Activated T-helper 17 cell treated with anti-CD3 and anti-CD28 coated beads, Interleukin-2, amount 50 U/mL, for 72 hours (primary cell): ENCODE measurements around the gene APCDD1. TPM values are rescaled to one million over a fixed set of nuclear protein-coding genes. Genes with fewer than 3 reads are reported as not detected.
"Not testable (repeated sequence)": the region's sequence is repeated elsewhere in the genome, so short reads cannot be mapped to it uniquely, and the experiment has no call there.

Experiments
- ATAC-seq: fragments of 150-1000 bp; cut with Tn5 transposase; replicated peaks from 2 replicates; pipeline ENCODE4 v1.10.0; 2021; ENCODE audit warnings: mild to moderate bottlenecking, moderate library complexity
- H3K27ac Mint-ChIP-seq: one replicate; pipeline ENCODE4 v1.8.0; 2022; ENCODE audit warnings: mixed read lengths
- H3K27me3 Mint-ChIP-seq: one replicate; pipeline ENCODE4 v1.8.0; 2022; ENCODE audit warnings: mixed read lengths
- H3K36me3 Mint-ChIP-seq: one replicate; pipeline ENCODE4 v1.8.0; 2022; ENCODE audit warnings: low read depth, mild to moderate bottlenecking, mixed read lengths
- H3K4me1 Mint-ChIP-seq: one replicate; pipeline ENCODE4 v1.8.0; 2022; ENCODE audit warnings: mixed read lengths
- H3K4me3 Mint-ChIP-seq: one replicate; pipeline ENCODE4 v1.8.0; 2022; ENCODE audit warnings: mild to moderate bottlenecking, mixed read lengths
- H3K9me3 Mint-ChIP-seq: one replicate; pipeline ENCODE4 v1.8.0; 2022; ENCODE audit warnings: mixed read lengths
- total RNA-seq, 2 donors: library from RNA; stranded (reverse); gene quantifications; one replicate each; pipeline ENCODE4 v1.2.3, GENCODE V29; 2022

Gene APCDD1
- total RNA-seq, 2 donors from 2014 or later = not detected

DNA sequence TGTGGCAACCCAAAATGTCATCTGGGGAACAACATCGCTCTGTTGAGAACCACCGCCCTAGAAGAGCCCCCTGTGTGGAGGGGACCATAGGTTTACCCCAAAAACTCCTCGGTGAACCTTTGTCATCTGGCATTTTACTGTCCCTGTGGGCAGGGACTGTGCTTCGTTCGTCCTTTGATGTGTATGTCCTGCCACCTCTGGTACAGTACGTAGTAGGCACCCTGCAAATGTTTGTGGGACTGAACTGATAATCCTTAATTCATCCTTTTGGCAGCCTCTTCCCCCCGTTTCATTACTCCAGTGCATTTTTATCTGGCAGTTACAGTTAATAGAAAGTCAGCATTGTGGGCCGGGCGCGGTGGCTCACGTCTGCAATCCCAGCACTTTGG, 72.1 kb downstream of the APCDD1 start:
- ATAC-seq = no peak

DNA sequence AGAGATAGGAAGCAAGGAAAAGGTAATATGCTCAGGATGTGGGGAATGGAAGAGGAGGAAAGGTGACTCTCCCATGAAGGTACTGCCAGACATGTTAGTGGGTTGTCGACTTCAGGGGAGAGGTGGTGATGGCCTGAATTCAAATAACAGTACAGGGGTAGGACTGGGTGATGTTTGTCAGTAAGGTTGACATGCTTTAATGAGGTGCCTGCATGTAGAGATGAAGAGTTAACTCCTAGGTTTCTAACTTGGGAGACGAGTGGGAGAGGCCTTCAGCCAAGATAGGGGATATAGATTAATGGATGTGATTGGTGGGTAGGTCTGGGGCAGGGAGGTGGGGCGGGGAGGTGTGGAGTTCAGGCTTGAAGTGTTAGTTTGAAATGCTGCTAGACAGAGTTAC, 74.0 kb downstream of the APCDD1 start:
- Mint-ChIP-seq H3K4me1 (peaks cover 41% of the 10 kb centered on the region), H3K27me3 (no peaks in the 10 kb centered on the region), H3K9me3 (no peaks in the 10 kb centered on the region), H3K27ac (peak overlapping the region; percentile 97), H3K36me3 (peaks cover 28% of the 10 kb centered on the region), H3K4me3 (peak overlapping the region; percentile 82)
- ATAC-seq = no peak

More for the DNA sequence above, 72.1 kb downstream of the APCDD1 start:
- Mint-ChIP-seq H3K27me3 (no peaks in the 10 kb centered on the region), H3K9me3 (no peaks in the 10 kb centered on the region), H3K36me3 (peaks cover 16% of the 10 kb centered on the region), H3K4me3 (peak overlapping the region; percentile 83), H3K4me1 (peaks cover 41% of the 10 kb centered on the region), H3K27ac (peak overlapping the region; percentile 86)

DNA sequence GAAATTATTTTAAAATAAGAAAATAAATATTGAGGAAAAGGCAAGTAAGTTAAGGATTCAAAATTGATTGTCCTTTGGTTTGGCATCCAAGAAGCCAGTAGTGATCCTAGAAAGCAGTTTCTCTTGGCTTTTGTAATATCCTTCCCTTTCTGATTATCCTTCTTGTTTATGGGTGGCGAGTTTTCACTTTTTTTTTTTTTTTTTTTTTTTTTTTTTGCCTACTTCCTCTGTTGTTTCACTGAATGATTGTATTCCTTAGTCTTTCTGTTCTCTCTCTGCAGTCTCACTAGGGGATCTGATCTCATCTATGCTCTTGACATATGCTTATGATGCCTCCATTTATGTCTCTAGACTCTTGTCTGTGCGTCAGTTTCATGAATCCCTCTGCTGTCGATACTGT, 75.6 kb downstream of the APCDD1 start:
- no peak for ATAC-seq
- Mint-ChIP-seq H3K4me3 (peak overlapping the region; percentile 82), H3K4me1 (peaks cover 34% of the 10 kb centered on the region), H3K36me3 (peaks cover 37% of the 10 kb centered on the region), H3K27me3 (no peaks in the 10 kb centered on the region), H3K27ac (peak overlapping the region; percentile 97), H3K9me3 (no peaks in the 10 kb centered on the region)

DNA sequence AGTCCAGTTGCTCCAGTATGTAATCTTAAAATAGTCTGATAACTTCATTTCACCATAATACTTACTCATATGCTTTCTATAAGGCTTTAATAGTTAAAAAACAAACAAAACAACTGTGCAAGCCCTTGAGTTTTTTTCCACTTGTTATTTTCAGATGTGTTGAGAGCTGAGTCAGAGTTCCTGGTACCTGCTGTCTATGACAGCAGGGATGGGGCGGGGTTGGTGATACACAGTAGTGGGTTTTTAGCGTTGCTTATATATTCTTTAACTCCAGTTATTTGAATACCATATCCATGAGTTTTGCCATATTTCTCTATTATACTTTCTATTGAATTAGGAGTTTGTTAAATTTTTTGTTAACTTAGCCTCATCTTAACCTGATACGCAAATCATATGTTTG, 76.4 kb downstream of the APCDD1 start:
- Mint-ChIP-seq H3K4me3 (peak overlapping the region; percentile 82), H3K9me3 (no peaks in the 10 kb centered on the region), H3K27me3 (no peaks in the 10 kb centered on the region), H3K27ac (peak overlapping the region; percentile 97), H3K36me3 (peaks cover 33% of the 10 kb centered on the region), H3K4me1 (peaks cover 29% of the 10 kb centered on the region)
- peak; percentile 79 for ATAC-seq

DNA sequence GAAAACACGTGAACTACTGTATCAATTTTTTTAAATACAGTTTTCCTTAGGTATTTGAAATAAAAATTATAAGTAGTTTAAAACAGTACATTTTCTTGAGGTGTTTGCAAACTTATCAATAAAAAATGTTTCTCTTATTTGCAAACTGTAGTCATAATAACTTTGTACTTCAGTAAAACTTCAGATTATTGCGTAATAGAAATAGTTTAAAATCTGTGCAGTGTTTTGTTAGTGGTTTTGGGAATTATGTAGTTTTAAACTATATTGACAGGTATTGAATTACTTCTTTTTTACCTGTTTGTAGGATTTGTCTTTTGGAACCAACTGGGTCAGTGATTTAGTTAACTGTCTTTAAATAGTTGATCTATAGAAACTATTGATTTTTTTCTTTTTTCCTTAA, 78.7 kb downstream of the APCDD1 start:
- Mint-ChIP-seq H3K27ac (no peak overlapping the region), H3K9me3 (no peaks in the 10 kb centered on the region), H3K4me1 (peaks cover 27% of the 10 kb centered on the region), H3K36me3 (peaks cover 53% of the 10 kb centered on the region), H3K4me3 (no peak overlapping the region), H3K27me3 (no peaks in the 10 kb centered on the region)
- no peak for ATAC-seq

DNA sequence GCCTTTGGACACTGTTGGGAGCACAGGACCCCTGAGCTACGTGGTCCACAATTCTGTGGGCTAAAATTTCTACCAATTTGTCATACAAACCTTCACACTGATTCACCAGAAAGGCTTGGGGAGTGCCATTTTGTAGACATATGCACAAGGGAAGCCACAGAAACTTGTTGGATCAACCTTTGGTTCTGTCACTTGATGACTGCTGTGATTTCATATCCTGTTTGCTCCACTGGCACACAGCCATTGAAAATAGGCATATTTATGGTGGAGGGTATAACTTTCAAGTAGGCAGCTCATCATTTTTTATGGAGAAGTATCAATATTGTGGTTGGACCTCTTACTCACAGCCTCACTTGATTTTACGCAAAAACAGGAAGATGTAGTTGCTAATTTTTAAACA, 81.8 kb downstream of the APCDD1 start:
- peak overlapping the region; percentile 69 for H3K27ac Mint-ChIP-seq
- H3K36me3 Mint-ChIP-seq = peaks cover 76% of the 10 kb centered on the region
- H3K4me1 Mint-ChIP-seq = peaks cover 14% of the 10 kb centered on the region
- peak; percentile 98 for ATAC-seq
- H3K27me3 Mint-ChIP-seq = no peaks in the 10 kb centered on the region
- H3K9me3 Mint-ChIP-seq = no peaks in the 10 kb centered on the region
- H3K4me3 Mint-ChIP-seq = no peak overlapping the region

DNA sequence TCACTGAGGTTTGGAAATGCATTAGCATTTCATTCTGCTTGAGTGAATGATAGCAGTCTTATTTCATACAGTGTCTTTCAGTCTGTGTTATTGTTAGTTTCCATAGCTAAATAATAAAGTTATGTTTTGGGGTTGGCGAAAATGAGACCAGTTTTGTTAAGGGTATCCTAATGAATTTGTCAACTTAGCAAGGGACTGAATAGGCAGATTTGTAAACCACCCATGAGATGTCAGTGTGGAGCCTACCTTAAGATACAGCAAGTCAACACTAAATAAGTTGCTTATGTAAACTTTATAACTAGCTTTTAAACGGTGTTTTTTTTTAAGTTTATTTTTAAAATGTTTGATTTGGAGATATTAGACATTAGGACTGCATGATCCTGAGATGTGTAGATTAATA, 83.3 kb downstream of the APCDD1 start:
- no peak for ATAC-seq
- no peak overlapping the region for H3K4me3 Mint-ChIP-seq
- H3K9me3 Mint-ChIP-seq = no peaks in the 10 kb centered on the region
- peak overlapping the region; percentile 69 for H3K27ac Mint-ChIP-seq
- H3K27me3 Mint-ChIP-seq = no peaks in the 10 kb centered on the region
- peaks cover 14% of the 10 kb centered on the region for H3K4me1 Mint-ChIP-seq
- H3K36me3 Mint-ChIP-seq = peaks cover 84% of the 10 kb centered on the region

DNA sequence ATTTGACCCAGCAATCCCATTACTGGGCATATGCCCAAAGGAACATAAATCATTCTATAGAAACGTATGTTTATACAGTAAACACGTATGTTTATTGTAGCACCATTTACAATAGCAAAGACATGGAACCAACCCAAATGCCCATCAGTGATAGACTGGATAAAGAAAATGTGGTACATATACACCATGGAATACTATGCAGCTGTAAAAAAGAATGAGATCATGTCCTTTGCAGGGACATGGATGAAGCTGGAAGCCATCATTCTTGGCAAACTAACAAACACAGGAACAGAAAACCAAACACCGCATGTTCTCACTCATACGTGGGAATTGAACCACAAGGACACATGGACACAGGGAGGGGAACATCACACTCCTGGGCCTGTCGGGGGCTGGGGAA, 84.7 kb downstream of the APCDD1 start:
- Mint-ChIP-seq H3K36me3 (peaks cover 84% of the 10 kb centered on the region), H3K27ac (peak overlapping the region; percentile 43), H3K4me1 (peaks cover 14% of the 10 kb centered on the region)
- H3K4me3 Mint-ChIP-seq, ATAC-seq, H3K27me3 Mint-ChIP-seq, H3K9me3 Mint-ChIP-seq: not testable (repeated sequence)

Other genes starting within 250 kb of the APCDD1 start
- gene NAPG, start 71.4 kb downstream of the APCDD1 start, total RNA-seq = 10 to 100 TPM; 30.9 to 38.0 TPM